Testis (tissue), 3 donors: ENCODE measurements around the gene KLF15. TPM values are rescaled to one million over a fixed set of nuclear protein-coding genes. Genes with fewer than 3 reads are reported as not detected.

Experiments used
- DNase-seq: peaks from one replicate; pipeline ENCODE4 v3.0.0-alpha.2; 2019
- H3K27ac ChIP-seq, 2 donors: fragments of 200-600 bp; sonication (generic); one replicate each; pipeline ENCODE4 v1.5.1; 2019
- H3K27me3 ChIP-seq: fragments of 200-600 bp; sonication (generic); one replicate; pipeline ENCODE4 v1.5.1; 2019
- H3K36me3 ChIP-seq: fragments of 200-600 bp; sonication (generic); one replicate; pipeline ENCODE4 v1.5.1; 2017; ENCODE audit warnings: low read depth; ENCODE audit errors: missing control alignments
- H3K4me1 ChIP-seq: fragments of 200-600 bp; sonication (generic); one replicate; pipeline ENCODE4 v1.5.1; 2019
- H3K4me3 ChIP-seq, 2 donors: fragments of 200-600 bp; sonication (generic); one replicate each; pipeline ENCODE4 v1.5.1; 2017 to 2019
- H3K9me3 ChIP-seq: fragments of 200-600 bp; sonication (generic); one replicate; pipeline ENCODE4 v1.5.1; 2017
- CTCF ChIP-seq, 3 experiments: fragments of 450-650 bp in 2 of 3; fragments of 200-600 bp in 1 of 3; sonication (generic) in 1 of 3; IDR thresholded peaks; one replicate each; pipeline ENCODE4 v1.5.1; 2016 to 2019; ENCODE audit warnings: antibody characterized with exemption in 3 of 3, mild to moderate bottlenecking in 2 of 3, moderate library complexity in 1 of 3
- POLR2A ChIP-seq: fragments of 450-650 bp; IDR thresholded peaks from one replicate; pipeline ENCODE4 v1.6.1; 2017; ENCODE audit warnings: antibody characterized with exemption, mild to moderate bottlenecking, moderate library complexity
- WGBS, 2 donors: methylation state at CpG; one replicate each; pipeline ENCODE4 v1.1.5; 2018; 5-methylcytosine and 5-hydroxymethylcytosine counted together
- intact Hi-C: fragments of 100-400 bp; cut with DNase I; formaldehyde crosslinking; loops from one replicate; pipeline ENCODE4 v1.15.1; 2023; ENCODE audit warnings: low total_unique reads
- polyA plus RNA-seq: library from polyadenylated mRNA; stranded (reverse); fragments of 350-450 nt; fragmentation: Illumina TruSeq; extraction: RNeasy Lipid Tissue Mini Kit (QIAGEN cat#74804); gene quantifications from one replicate; pipeline ENCODE4 v1.2.3, GENCODE V29; 2014; ENCODE audit warnings: low read depth, low replicate concordance; ENCODE audit not compliant: insufficient read depth
- total RNA-seq, 2 donors: library from RNA; depleted of rRNA; stranded (reverse); fragments of >200 nt; gene quantifications; one replicate each; pipeline ENCODE4 v1.2.3, GENCODE V29; 2016

The KLF15 gene
- total and polyA plus RNA-seq, 3 donors from 2014 or later = 8.5 to 36.1 (median 32.0) TPM

DNA sequence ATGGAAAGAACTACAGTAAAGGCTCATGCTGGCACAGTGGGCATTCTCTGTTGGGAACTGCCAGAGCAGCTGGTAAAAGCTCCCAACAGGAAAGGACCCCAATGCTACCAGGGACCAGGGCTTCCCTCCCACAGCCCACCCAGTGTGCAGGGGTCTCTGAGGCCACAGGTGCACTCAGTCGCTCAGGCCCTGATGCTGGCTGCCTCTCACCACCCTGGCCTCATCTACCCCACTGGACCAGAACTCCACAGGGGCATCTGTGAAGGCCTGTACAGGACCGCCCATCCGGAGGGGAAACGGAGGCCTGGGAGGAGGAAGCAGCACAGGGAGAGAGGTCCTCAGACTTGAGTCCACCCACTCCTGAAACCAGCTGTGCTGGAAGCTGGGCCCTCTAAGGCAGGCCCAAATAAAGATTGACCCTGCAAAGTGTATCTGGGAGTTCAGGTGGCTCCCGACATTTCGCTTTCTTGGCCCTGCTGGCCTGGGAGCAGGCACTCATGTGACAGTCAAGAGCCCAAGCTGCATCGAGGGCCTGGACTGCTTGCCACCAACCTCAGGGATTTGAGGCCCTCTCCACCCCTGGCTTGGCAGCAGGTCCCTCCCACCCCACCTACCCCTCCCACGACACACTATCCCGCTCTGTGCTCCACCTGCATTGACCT lies 12.7 kb downstream of the KLF15 start:
- DNase-seq = peak; percentile 4
- no peaks in the 10 kb centered on the region for H3K9me3 ChIP-seq
- peaks cover 23% of the 10 kb centered on the region for H3K4me1 ChIP-seq
- H3K4me3 ChIP-seq = no peak overlapping the region
- TF ChIP-seq POLR2A = no peak
- TF ChIP-seq CTCF (IDR thresholded peaks at IDR 0.05) = no peak
- 80 to 91% methylated on average over 9 of the region's 9 CpGs for WGBS, 2 donors
- intact Hi-C loops = no loop called here
- no peaks in the 10 kb centered on the region for H3K27me3 ChIP-seq
- H3K27ac ChIP-seq = no peak overlapping the region
- no peaks in the 10 kb centered on the region for H3K36me3 ChIP-seq

- H3K27me3 ChIP-seq = no peaks in the 10 kb centered on the region
- no peaks in the 10 kb centered on the region for H3K9me3 ChIP-seq
- WGBS, 2 donors = 81 to 92% methylated on average over 12 to 32 of the region's 32 CpGs
- peak overlapping the region in 1 of 2 donors; percentile 64 for H3K27ac ChIP-seq
- H3K36me3 ChIP-seq = no peaks in the 10 kb centered on the region
- TF ChIP-seq CTCF (IDR thresholded peaks at IDR 0.05) (no peak), POLR2A (no peak)
- H3K4me1 ChIP-seq = peaks cover 23% of the 10 kb centered on the region
- intact Hi-C loops = no loop called here
- no peak overlapping the region for H3K4me3 ChIP-seq
- peak; percentile 14 for DNase-seq
Measured at GRCh38 chr3:126343649-126344035, 13.6 kb downstream of the KLF15 start.

DNA sequence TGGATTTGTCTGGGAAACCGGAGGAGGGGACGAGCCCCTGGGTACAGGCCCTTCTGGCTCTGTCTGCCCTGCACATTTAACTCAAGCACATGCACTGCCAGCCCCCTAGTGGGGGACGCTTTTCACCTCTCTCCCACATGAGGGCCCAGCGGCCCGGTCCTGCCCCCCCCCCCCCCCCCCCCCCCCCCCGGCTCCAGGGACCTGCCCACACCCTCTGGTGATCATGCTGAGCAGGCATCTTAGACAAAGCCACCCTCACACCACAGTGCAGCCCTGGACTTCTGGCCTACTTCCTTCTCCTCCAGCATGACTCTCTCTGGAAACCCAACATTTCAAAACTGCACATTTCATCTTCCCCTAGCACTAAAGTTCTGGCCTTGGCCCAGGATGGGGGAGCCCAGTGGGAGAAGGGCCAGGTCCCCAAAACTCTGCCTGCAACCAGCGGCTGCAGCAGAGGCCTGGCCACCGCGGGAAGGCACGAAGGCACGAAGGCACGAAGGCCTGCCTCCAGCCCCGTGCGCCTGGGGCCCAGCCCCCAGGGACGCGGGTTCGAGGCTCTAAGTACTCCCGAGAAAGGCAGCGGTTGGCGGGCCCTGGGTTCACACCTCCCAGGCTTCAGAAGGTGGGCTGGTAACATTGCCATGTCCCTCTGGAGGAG lies 14.1 kb downstream of the KLF15 start:
- no peak for TF ChIP-seq CTCF (IDR thresholded peaks at IDR 0.05)
- TF ChIP-seq POLR2A = no peak
- 32 to 50% methylated on average over 6 to 15 of the region's 20 CpGs for WGBS, 2 donors
- peaks cover 22% of the 10 kb centered on the region for H3K4me1 ChIP-seq
- no peaks in the 10 kb centered on the region for H3K36me3 ChIP-seq
- intact Hi-C loops = no loop called here
- no peaks in the 10 kb centered on the region for H3K27me3 ChIP-seq
- H3K4me3 ChIP-seq = no peak overlapping the region
- H3K27ac ChIP-seq = peak overlapping the region in 1 of 2 donors; percentile 64
- peak; percentile 51 for DNase-seq
- no peaks in the 10 kb centered on the region for H3K9me3 ChIP-seq

DNA sequence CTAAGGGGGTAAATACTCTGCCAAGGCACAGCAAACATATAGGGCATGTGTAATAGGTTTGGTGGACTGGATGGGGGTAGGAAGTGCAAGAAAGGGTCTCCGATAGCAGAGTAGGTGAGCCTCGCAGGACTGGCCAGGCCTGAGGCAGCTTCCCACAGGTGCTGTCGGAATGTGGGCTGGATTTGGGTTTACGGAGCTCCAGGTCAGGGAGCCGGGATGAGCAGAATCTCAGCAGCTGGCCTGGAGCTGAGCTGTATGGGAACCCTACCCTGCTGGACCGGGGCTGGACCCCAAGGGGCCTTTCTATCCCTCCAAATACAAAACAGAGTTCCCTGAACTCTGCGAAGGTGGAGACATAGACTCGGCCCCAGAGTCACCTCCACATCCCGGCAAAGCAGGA lies 15.0 kb downstream of the KLF15 start:
- Histone ChIP-seq H3K27me3 (no peaks in the 10 kb centered on the region), H3K4me1 (peaks cover 13% of the 10 kb centered on the region), H3K9me3 (no peaks in the 10 kb centered on the region), H3K4me3 (no peak overlapping the region), H3K27ac (peak overlapping the region in 1 of 2 donors; percentile 64), H3K36me3 (no peaks in the 10 kb centered on the region)
- peak; percentile 15 for DNase-seq
- 74 to 75% methylated on average over 8 to 9 of the region's 9 CpGs for WGBS, 2 donors
- intact Hi-C loops = no loop called here
- TF ChIP-seq CTCF (IDR thresholded peaks at IDR 0.05) (no peak), POLR2A (no peak)
